ENCODE data around the gene DYNLRB1. TPM values are rescaled to one million over a fixed set of nuclear protein-coding genes. Genes with fewer than 3 reads are reported as not detected.

The DYNLRB1 gene
- total and polyA plus RNA-seq, 10 of the 15 experiments (the other 5 are each of a cell fraction or from before 2014, with no cell fraction given): 87.9 to 313 (median 153) TPM

DNA sequence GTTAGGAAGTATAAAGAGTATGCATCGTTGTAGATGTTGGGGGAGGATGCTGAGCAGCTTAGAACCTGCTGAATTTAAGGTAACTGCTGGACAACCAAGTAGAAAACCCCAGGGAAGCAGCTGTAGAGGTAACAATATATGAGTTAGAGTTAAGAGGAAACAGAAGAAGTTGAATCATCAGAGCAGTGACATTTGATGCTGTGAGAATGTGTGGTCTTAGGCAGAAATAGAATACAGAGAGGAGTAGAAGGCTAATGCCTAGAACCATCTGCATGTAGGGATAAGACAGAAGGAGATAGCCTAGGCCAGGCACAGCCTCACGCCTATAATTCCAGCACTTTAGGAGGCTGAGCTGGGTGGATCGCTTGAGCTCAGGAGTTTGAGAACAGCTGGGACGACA lies 22.6 kb upstream of the DYNLRB1 start:
- H2AFZ ChIP-seq (ENCODE audit: control insufficient read depth, low read depth, low read length): no peak overlapping the region
- 96% methylated on average over 4 of the region's 4 CpGs for WGBS (ENCODE audit: insufficient coverage, insufficient replicate concordance, low lambda C conversion rate, missing lambda C conversion rate)
- in situ Hi-C loops (cut with MboI): no loop called here
- TF ChIP-seq MYC (IDR thresholded peaks at IDR 0.05; ENCODE audit: insufficient read depth, insufficient read length, insufficient replicate concordance, low read length, severe bottlenecking) (no peak), GATAD2B (conservative IDR thresholded peaks at IDR 0.05; ENCODE audit: low read depth) (no peak), TCF12 (IDR thresholded peaks at IDR 0.05; ENCODE audit: low read depth, low read length) (no peak), NR2C1 (IDR thresholded peaks at IDR 0.05) (no peak), ZNF217 (IDR thresholded peaks at IDR 0.05) (no peak), KLF5 (IDR thresholded peaks at IDR 0.05; ENCODE audit: partially characterized antibody) (no peak), ZBED1 (IDR thresholded peaks at IDR 0.05; ENCODE audit: borderline replicate concordance) (no peak), CBX5 (IDR thresholded peaks at IDR 0.05; ENCODE audit: low read depth) (no peak), STAT3 (IDR thresholded peaks at IDR 0.05; ENCODE audit: low read depth, low read length) (no peak), POLR2AphosphoS2 (IDR thresholded peaks at IDR 0.05; ENCODE audit: low read depth, low read length) (no peak), MEF2B (IDR thresholded peaks at IDR 0.05; ENCODE audit: partially characterized antibody, poor library complexity, severe bottlenecking) (no peak), SMAD1 (IDR thresholded peaks at IDR 0.05; ENCODE audit: low read depth, partially characterized antibody) (no peak), SMC3 (IDR thresholded peaks at IDR 0.05; ENCODE audit: borderline replicate concordance, low read length) (no peak), CEBPB (IDR thresholded peaks at IDR 0.05; ENCODE audit: borderline replicate concordance in 1 of 2, low read depth in 2 of 2, low read length in 2 of 2) (no peak), HCFC1 (IDR thresholded peaks at IDR 0.05; ENCODE audit: low read length) (no peak)
- TF ChIP-seq, protein P1, sequence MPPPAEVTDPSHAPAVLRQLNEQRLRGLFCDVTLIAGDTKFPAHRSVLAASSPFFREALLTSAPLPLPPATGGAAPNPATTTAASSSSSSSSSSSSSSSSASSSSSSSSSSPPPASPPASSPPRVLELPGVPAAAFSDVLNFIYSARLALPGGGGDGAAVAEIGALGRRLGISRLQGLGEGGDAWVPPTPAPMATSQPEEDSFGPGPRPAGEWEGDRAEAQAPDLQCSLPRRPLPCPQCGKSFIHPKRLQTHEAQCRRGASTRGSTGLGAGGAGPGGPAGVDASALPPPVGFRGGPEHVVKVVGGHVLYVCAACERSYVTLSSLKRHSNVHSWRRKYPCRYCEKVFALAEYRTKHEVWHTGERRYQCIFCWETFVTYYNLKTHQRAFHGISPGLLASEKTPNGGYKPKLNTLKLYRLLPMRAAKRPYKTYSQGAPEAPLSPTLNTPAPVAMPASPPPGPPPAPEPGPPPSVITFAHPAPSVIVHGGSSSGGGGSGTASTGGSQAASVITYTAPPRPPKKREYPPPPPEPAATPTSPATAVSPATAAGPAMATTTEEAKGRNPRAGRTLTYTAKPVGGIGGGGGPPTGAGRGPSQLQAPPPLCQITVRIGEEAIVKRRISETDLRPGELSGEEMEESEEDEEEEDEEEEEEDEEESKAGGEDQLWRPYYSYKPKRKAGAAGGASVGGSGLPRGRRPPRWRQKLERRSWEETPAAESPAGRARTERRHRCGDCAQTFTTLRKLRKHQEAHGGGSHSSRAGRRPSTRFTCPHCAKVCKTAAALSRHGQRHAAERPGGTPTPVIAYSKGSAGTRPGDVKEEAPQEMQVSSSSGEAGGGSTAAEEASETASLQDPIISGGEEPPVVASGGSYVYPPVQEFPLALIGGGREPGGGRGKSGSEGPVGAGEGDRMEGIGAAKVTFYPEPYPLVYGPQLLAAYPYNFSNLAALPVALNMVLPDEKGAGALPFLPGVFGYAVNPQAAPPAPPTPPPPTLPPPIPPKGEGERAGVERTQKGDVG (CRISPR knock-in tag; IDR thresholded peaks at IDR 0.05): no peak
- TF ChIP-seq, protein P2, sequence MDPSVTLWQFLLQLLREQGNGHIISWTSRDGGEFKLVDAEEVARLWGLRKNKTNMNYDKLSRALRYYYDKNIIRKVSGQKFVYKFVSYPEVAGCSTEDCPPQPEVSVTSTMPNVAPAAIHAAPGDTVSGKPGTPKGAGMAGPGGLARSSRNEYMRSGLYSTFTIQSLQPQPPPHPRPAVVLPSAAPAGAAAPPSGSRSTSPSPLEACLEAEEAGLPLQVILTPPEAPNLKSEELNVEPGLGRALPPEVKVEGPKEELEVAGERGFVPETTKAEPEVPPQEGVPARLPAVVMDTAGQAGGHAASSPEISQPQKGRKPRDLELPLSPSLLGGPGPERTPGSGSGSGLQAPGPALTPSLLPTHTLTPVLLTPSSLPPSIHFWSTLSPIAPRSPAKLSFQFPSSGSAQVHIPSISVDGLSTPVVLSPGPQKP (IDR thresholded peaks at IDR 0.05; ENCODE audit: low read depth, low read length): no peak
- TF ChIP-seq, protein P3, sequence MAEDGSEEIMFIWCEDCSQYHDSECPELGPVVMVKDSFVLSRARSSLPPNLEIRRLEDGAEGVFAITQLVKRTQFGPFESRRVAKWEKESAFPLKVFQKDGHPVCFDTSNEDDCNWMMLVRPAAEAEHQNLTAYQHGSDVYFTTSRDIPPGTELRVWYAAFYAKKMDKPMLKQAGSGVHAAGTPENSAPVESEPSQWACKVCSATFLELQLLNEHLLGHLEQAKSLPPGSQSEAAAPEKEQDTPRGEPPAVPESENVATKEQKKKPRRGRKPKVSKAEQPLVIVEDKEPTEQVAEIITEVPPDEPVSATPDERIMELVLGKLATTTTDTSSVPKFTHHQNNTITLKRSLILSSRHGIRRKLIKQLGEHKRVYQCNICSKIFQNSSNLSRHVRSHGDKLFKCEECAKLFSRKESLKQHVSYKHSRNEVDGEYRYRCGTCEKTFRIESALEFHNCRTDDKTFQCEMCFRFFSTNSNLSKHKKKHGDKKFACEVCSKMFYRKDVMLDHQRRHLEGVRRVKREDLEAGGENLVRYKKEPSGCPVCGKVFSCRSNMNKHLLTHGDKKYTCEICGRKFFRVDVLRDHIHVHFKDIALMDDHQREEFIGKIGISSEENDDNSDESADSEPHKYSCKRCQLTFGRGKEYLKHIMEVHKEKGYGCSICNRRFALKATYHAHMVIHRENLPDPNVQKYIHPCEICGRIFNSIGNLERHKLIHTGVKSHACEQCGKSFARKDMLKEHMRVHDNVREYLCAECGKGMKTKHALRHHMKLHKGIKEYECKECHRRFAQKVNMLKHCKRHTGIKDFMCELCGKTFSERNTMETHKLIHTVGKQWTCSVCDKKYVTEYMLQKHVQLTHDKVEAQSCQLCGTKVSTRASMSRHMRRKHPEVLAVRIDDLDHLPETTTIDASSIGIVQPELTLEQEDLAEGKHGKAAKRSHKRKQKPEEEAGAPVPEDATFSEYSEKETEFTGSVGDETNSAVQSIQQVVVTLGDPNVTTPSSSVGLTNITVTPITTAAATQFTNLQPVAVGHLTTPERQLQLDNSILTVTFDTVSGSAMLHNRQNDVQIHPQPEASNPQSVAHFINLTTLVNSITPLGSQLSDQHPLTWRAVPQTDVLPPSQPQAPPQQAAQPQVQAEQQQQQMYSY (CRISPR knock-in tag; IDR thresholded peaks at IDR 0.05): no peak

More for the DNA sequence above, 22.6 kb upstream of the DYNLRB1 start:
- ChIA-PET SMC1A (ENCODE audit: uncharacterized antibody, unreplicated experiment) (interaction anchor here (3.0 kb wide), 1 partner anchor 22 kb away, joined by 9 read pairs; the partner anchor contains the start of gene DYNLRB1), RAD21 (ENCODE audit: unreplicated experiment) (interaction anchor here (1.2 to 1.7 kb wide), 2 partner anchors 20 to 181 kb away, joined by 3 to 4 read pairs; no protein-coding TSS in a partner anchor), POLR2A (no interaction called here), CTCF (no interaction called here)
- Histone ChIP-seq H3K4me3 (no peak overlapping the region), H3K9me3 (replicated peaks; ENCODE audit: control insufficient read depth, insufficient read depth, low read length) (no peaks in the 10 kb centered on the region; the same call in 2 of the 3 replicates), H3K27ac (ENCODE audit: control insufficient read depth, insufficient read depth) (no peak overlapping the region), H4K20me1 (ENCODE audit: control insufficient read depth, insufficient read depth) (no peaks in the 10 kb centered on the region), H3K4me2 (ENCODE audit: control insufficient read depth, insufficient read depth) (no peak overlapping the region), H3K79me2 (ENCODE audit: control insufficient read depth, insufficient read depth, low read length) (no peaks in the 10 kb centered on the region), H3K9ac (ENCODE audit: control insufficient read depth, insufficient read depth, low read length) (no peak overlapping the region), H3K4me1 (ENCODE audit: control insufficient read depth, insufficient read depth, low read length) (no peaks in the 10 kb centered on the region), H3K36me3 (ENCODE audit: control insufficient read depth in 2 of 2, insufficient read depth in 2 of 2, low read length in 1 of 2) (peaks cover 0 to 25% of the 10 kb centered on the region in 2 experiments; a peak in 2 of 4 replicates), H3K27me3 (replicated peaks in 1 of 2; ENCODE audit: control insufficient read depth in 2 of 2, insufficient read depth in 2 of 2, low read length in 1 of 2) (no peaks in the 10 kb centered on the region)
- FAIRE-seq: no peak
- intact Hi-C loops (cut with micrococcal nuclease; ENCODE audit: unreplicated experiment): no loop called here
- BruUV-seq (replicated peaks): no TSS peak
- DNase-seq (ENCODE audit: low read depth, low spot score): no peak
- ATAC-seq: no peak
